ENCODE measurements around the gene KRT16.

DNA sequence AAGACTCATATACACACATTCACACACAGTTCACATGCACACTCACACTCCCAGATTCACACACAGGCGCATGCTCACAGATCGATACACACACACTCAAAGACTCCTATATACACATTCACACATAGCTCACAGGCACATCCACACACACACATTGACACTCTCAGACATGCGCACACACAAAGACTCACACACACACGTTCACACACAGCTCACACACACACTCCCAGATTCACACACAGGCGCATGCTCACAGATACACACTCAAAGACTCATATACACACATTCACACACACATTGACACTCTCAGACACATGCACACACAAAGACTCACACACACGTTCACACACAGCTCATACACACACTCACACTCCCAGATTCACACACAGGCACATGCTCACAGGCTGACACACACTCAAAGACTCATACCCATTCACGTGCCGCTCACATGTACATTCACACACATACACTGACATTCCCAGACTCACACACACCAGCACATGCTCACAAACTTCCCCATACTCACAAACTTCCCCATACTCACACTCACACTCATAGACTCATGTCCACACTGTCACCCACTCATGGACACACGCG is 37.5 kb upstream of the KRT16 start:
- TF ChIP-seq, protein P1, sequence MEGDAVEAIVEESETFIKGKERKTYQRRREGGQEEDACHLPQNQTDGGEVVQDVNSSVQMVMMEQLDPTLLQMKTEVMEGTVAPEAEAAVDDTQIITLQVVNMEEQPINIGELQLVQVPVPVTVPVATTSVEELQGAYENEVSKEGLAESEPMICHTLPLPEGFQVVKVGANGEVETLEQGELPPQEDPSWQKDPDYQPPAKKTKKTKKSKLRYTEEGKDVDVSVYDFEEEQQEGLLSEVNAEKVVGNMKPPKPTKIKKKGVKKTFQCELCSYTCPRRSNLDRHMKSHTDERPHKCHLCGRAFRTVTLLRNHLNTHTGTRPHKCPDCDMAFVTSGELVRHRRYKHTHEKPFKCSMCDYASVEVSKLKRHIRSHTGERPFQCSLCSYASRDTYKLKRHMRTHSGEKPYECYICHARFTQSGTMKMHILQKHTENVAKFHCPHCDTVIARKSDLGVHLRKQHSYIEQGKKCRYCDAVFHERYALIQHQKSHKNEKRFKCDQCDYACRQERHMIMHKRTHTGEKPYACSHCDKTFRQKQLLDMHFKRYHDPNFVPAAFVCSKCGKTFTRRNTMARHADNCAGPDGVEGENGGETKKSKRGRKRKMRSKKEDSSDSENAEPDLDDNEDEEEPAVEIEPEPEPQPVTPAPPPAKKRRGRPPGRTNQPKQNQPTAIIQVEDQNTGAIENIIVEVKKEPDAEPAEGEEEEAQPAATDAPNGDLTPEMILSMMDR (IDR thresholded peaks at IDR 0.05) = no peak
- no peak for TF ChIP-seq POLR2A (IDR thresholded peaks at IDR 0.05)
